MM.1S (cell line): ENCODE results near the gene KLK8.

Experiments
- EZH2phosphoT487 ChIP-seq: fragments of 300-600 bp; sonication (generic); IDR thresholded peaks from 2 replicates; pipeline ENCODE4 v1.6.1; 2018; ENCODE audit warnings: antibody characterized with exemption, low read length
- TF ChIP-seq, protein P1 (sequence below): fragments of 300-600 bp; sonication (generic); IDR thresholded peaks from 2 replicates; pipeline ENCODE4 v1.5.1; 2016; ENCODE audit warnings: antibody characterized with exemption, low read length, mixed read lengths

DNA sequence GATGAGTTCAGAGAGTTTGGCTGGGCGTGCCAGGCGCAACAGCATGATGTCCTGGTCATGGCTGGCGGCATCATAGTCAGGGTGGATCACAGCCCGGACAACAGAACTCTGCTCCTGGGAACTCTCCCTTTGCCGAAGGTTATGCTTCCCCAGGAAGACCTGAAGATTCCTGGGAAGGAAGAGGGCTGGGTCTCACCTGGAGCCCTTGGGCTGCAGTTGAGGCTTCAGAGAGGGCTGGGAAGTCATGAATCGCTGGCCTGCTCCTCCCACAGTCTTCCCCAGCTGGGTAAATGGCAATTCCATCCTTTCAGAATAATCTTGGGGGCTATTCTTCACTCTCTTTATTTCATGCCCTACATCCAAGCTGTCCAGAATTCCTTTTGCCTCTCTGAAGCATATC, 38.0 kb downstream of the KLK8 start:
- TF ChIP-seq EZH2phosphoT487 = no peak
- TF ChIP-seq, protein P1, sequence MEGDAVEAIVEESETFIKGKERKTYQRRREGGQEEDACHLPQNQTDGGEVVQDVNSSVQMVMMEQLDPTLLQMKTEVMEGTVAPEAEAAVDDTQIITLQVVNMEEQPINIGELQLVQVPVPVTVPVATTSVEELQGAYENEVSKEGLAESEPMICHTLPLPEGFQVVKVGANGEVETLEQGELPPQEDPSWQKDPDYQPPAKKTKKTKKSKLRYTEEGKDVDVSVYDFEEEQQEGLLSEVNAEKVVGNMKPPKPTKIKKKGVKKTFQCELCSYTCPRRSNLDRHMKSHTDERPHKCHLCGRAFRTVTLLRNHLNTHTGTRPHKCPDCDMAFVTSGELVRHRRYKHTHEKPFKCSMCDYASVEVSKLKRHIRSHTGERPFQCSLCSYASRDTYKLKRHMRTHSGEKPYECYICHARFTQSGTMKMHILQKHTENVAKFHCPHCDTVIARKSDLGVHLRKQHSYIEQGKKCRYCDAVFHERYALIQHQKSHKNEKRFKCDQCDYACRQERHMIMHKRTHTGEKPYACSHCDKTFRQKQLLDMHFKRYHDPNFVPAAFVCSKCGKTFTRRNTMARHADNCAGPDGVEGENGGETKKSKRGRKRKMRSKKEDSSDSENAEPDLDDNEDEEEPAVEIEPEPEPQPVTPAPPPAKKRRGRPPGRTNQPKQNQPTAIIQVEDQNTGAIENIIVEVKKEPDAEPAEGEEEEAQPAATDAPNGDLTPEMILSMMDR = no peak
